CD4-positive, alpha-beta memory T cell (primary cell): ENCODE measurements around the gene CEP192. TPM values are rescaled to one million over a fixed set of nuclear protein-coding genes. Genes with fewer than 3 reads are reported as not detected.
A peak's percentile ranks its signal among the peaks of the same experiment; 100 is the strongest.
"Not testable (repeated sequence)": the region's sequence is repeated elsewhere in the genome, so short reads cannot be mapped to it uniquely, and the experiment has no call there.

ENCODE experiments used
- CTCF ChIA-PET: fragments of 350-600 bp; sonication (Branson Sonifier 250); formaldehyde crosslinking; loops from one replicate; lab custom pipeline; 2021; ENCODE audit warnings: inconsistent platforms; ENCODE audit not compliant: partially characterized antibody; lab: Charles Lee
- POLR2A ChIA-PET: fragments of 350-600 bp; sonication (Branson Sonifier 250); formaldehyde crosslinking; loops from one replicate; lab custom pipeline; 2021; ENCODE audit not compliant: partially characterized antibody; lab: Charles Lee
- DNase-seq, 5 donors: peaks; one replicate each; pipeline versions ENCODE4 v3.0.0 to v3.0.0-alpha.2; 2020 to 2022; ENCODE audit warnings: mixed read lengths in 1 of 5
- H3K27ac ChIP-seq: one replicate; pipeline ENCODE4 v1.7.0; 2013; ENCODE audit warnings: low read depth, low read length
- H3K27me3 ChIP-seq: 2 replicates; pipeline ENCODE4 v1.7.0; 2013; ENCODE audit warnings: mild to moderate bottlenecking, low read length, moderate library complexity; ENCODE audit not compliant: insufficient read depth
- H3K36me3 ChIP-seq: 2 replicates; pipeline ENCODE4 v1.7.0; 2013; ENCODE audit warnings: mild to moderate bottlenecking, low read length, moderate library complexity; ENCODE audit not compliant: insufficient read depth
- H3K4me1 ChIP-seq: 2 replicates; pipeline ENCODE4 v1.7.0; 2013; ENCODE audit warnings: mild to moderate bottlenecking, low read length, moderate library complexity; ENCODE audit not compliant: insufficient read depth
- H3K4me3 ChIP-seq, 2 donors: one replicate each; pipeline ENCODE4 v1.7.0; 2013; ENCODE audit warnings: low read length in 2 of 2, mild to moderate bottlenecking in 1 of 2
- H3K9me3 ChIP-seq, 2 donors: one replicate each; pipeline ENCODE4 v1.7.0; 2013; ENCODE audit warnings: low read length in 2 of 2, control low read depth in 1 of 2; ENCODE audit not compliant: control insufficient read depth in 1 of 2
- H3K27ac Mint-ChIP-seq, 7 donors: one replicate each; pipeline ENCODE4 v1.8.0; 2020 to 2021; ENCODE audit warnings: mixed read lengths in 7 of 7, mild to moderate bottlenecking in 6 of 7, inconsistent platforms in 3 of 7, moderate library complexity in 3 of 7
- H3K27me3 Mint-ChIP-seq, 2 donors: one replicate each; pipeline ENCODE4 v1.8.0; 2020 to 2021; ENCODE audit warnings: mixed read lengths in 2 of 2
- H3K36me3 Mint-ChIP-seq, 2 donors: one replicate each; pipeline ENCODE4 v1.8.0; 2020 to 2021; ENCODE audit warnings: mixed read lengths in 2 of 2, inconsistent platforms in 1 of 2, mild to moderate bottlenecking in 1 of 2
- H3K4me1 Mint-ChIP-seq, 4 donors: one replicate each; pipeline ENCODE4 v1.8.0; 2020 to 2021; ENCODE audit warnings: mixed read lengths in 4 of 4, mild to moderate bottlenecking in 1 of 4
- H3K4me3 Mint-ChIP-seq, 8 donors: one replicate each; pipeline ENCODE4 v1.8.0; 2020 to 2021; ENCODE audit warnings: mixed read lengths in 8 of 8, mild to moderate bottlenecking in 7 of 8, moderate library complexity in 6 of 8, inconsistent platforms in 3 of 8
- H3K9me3 Mint-ChIP-seq, 8 donors: one replicate each; pipeline ENCODE4 v1.8.0; 2020 to 2021; ENCODE audit warnings: mixed read lengths in 8 of 8, mild to moderate bottlenecking in 5 of 8, inconsistent platforms in 3 of 8, moderate library complexity in 1 of 8
- intact Hi-C: fragments of 100-400 bp; cut with micrococcal nuclease; formaldehyde crosslinking; loops from one replicate; pipeline ENCODE4 v1.15.1; 2023
- polyA plus RNA-seq, 2 donors: library from polyadenylated mRNA; unstranded; fragments of 300-500 nt; fragmentation: Illumina TruSeq; gene quantifications; one replicate each; pipeline ENCODE4 v1.2.3, GENCODE V29; 2021
- total RNA-seq, 2 experiments: library from RNA; stranded (reverse); gene quantifications; one replicate each; pipeline ENCODE4 v1.2.3, GENCODE V29; 2021

Gene CEP192
- total and polyA plus RNA-seq, 4 experiments from 2014 or later: 3.3 to 45.5 (median 26.1) TPM

GRCh38 chr18:13061630-13062189 lies 70.5 kb downstream of the CEP192 start:
- Histone ChIP-seq H3K36me3 (peaks cover 28% of the 10 kb centered on the region), H3K4me1 (peaks cover 3% of the 10 kb centered on the region), H3K9me3 (no peaks in the 10 kb centered on the region), H3K4me3 (no peak overlapping the region), H3K27me3 (no peaks in the 10 kb centered on the region), H3K27ac (no peak overlapping the region)
- peaks cover 16 to 30% (median 20%) of the 10 kb centered on the region in 4 donors for H3K4me1 Mint-ChIP-seq
- no peaks in the 10 kb centered on the region for H3K27me3 Mint-ChIP-seq
- H3K27ac Mint-ChIP-seq: peak overlapping the region in 2 of 7 donors; percentile 7 to 36
- intact Hi-C loops: no loop called here
- H3K9me3 Mint-ChIP-seq: no peaks in the 10 kb centered on the region
- DNase-seq: no peak
- ChIA-PET POLR2A (no interaction called here), CTCF (interaction anchor here (1.0 to 1.2 kb wide), 2 partner anchors 98 to 127 kb away, joined by 3 to 4 read pairs; no protein-coding TSS in a partner anchor)
- H3K4me3 Mint-ChIP-seq: no peak overlapping the region
- peaks cover 50 to 71% of the 10 kb centered on the region in 2 donors for H3K36me3 Mint-ChIP-seq

- peaks cover 60 to 72% of the 10 kb centered on the region in 2 donors for H3K36me3 Mint-ChIP-seq
- intact Hi-C loops: no loop called here
- peak overlapping the region; percentile 4 to 88 (median 64) for H3K27ac Mint-ChIP-seq
- no peak overlapping the region for H3K4me3 Mint-ChIP-seq
- H3K27me3 Mint-ChIP-seq: no peaks in the 10 kb centered on the region
- Histone ChIP-seq H3K36me3 (peaks cover 40% of the 10 kb centered on the region), H3K27me3 (no peaks in the 10 kb centered on the region), H3K4me1 (peaks cover 9% of the 10 kb centered on the region), H3K4me3 (no peak overlapping the region), H3K9me3 (no peaks in the 10 kb centered on the region), H3K27ac (no peak overlapping the region)
- ChIA-PET POLR2A (no interaction called here), CTCF (no interaction called here)
- DNase-seq: no peak
- no peaks in the 10 kb centered on the region for H3K9me3 Mint-ChIP-seq
- H3K4me1 Mint-ChIP-seq: peaks cover 18 to 30% (median 23%) of the 10 kb centered on the region in 4 donors
Observed at GRCh38 chr18:13067124-13067523, 76.0 kb downstream of the CEP192 start.

GRCh38 chr18:13067966-13068365 lies 76.8 kb downstream of the CEP192 start:
- Mint-ChIP-seq H3K4me3 (no peak overlapping the region), H3K27ac (peak overlapping the region in 1 of 7 donors; percentile 75), H3K9me3 (no peaks in the 10 kb centered on the region), H3K4me1 (peaks cover 16 to 27% (median 22%) of the 10 kb centered on the region in 4 donors), H3K27me3 (no peaks in the 10 kb centered on the region), H3K36me3 (peaks cover 65 to 74% of the 10 kb centered on the region in 2 donors)
- Histone ChIP-seq H3K36me3 (peaks cover 48% of the 10 kb centered on the region), H3K27ac (no peak overlapping the region), H3K9me3 (no peaks in the 10 kb centered on the region), H3K27me3 (no peaks in the 10 kb centered on the region), H3K4me3 (no peak overlapping the region), H3K4me1 (peaks cover 9% of the 10 kb centered on the region)
- CTCF ChIA-PET: no interaction called here
- intact Hi-C loops: no loop called here
- POLR2A ChIA-PET: interaction anchor here (0.6 kb wide), 1 partner anchor 10 kb away, joined by 3 read pairs; no protein-coding TSS in a partner anchor
- no peak for DNase-seq

GRCh38 chr18:13070460-13070859 lies 79.3 kb downstream of the CEP192 start:
- peaks cover 13 to 15% (median 14%) of the 10 kb centered on the region in 4 donors for H3K4me1 Mint-ChIP-seq
- no peaks in the 10 kb centered on the region for H3K27me3 ChIP-seq
- intact Hi-C loops: no loop called here
- no peak overlapping the region for H3K27ac ChIP-seq
- H3K36me3 Mint-ChIP-seq: peaks cover 68 to 85% of the 10 kb centered on the region in 2 donors
- ChIA-PET POLR2A (interaction anchor here (1.1 kb wide), 1 partner anchor 17 kb away, joined by 5 read pairs; no protein-coding TSS in a partner anchor), CTCF (no interaction called here)
- H3K9me3 Mint-ChIP-seq: no peaks in the 10 kb centered on the region
- H3K27ac Mint-ChIP-seq: peak overlapping the region in 3 of 7 donors; percentile 25 to 60 (median 48)
- no peaks in the 10 kb centered on the region for H3K9me3 ChIP-seq
- H3K36me3 ChIP-seq: peaks cover 63% of the 10 kb centered on the region
- no peak overlapping the region for H3K4me3 ChIP-seq
- DNase-seq: no peak
- H3K4me3 Mint-ChIP-seq: no peak overlapping the region
- peaks cover 9% of the 10 kb centered on the region for H3K4me1 ChIP-seq
- H3K27me3 Mint-ChIP-seq: no peaks in the 10 kb centered on the region

- Mint-ChIP-seq H3K36me3 (peaks cover 80 to 92% of the 10 kb centered on the region in 2 donors), H3K4me1 (peaks cover 2 to 11% (median 4%) of the 10 kb centered on the region in 4 donors), H3K27me3 (no peaks in the 10 kb centered on the region), H3K9me3 (peaks cover 3 to 35% (median 16%) of the 10 kb centered on the region in 8 donors), H3K4me3 (no peak overlapping the region), H3K27ac (no peak overlapping the region)
- Histone ChIP-seq H3K4me3 (no peak overlapping the region), H3K27ac (no peak overlapping the region), H3K27me3 (no peaks in the 10 kb centered on the region), H3K36me3 (peaks cover 25% of the 10 kb centered on the region), H3K9me3 (no peaks in the 10 kb centered on the region), H3K4me1 (no peaks in the 10 kb centered on the region)
- intact Hi-C loops: no loop called here
- POLR2A ChIA-PET: no interaction called here
- DNase-seq: no peak
- CTCF ChIA-PET: no interaction called here
Observed at GRCh38 chr18:13076886-13077285, 85.7 kb downstream of the CEP192 start.

- H3K36me3 ChIP-seq: peaks cover 20% of the 10 kb centered on the region
- Mint-ChIP-seq H3K27me3 (no peaks in the 10 kb centered on the region), H3K27ac (no peak overlapping the region), H3K4me1 (peaks cover 4 to 12% (median 6%) of the 10 kb centered on the region in 4 donors), H3K9me3 (peaks cover 3 to 41% (median 17%) of the 10 kb centered on the region in 8 donors), H3K36me3 (peaks cover 81 to 93% of the 10 kb centered on the region in 2 donors), H3K4me3 (no peak overlapping the region)
- no peak for DNase-seq
- POLR2A ChIA-PET: no interaction called here
- no peaks in the 10 kb centered on the region for H3K27me3 ChIP-seq
- no peak overlapping the region for H3K4me3 ChIP-seq
- no peak overlapping the region for H3K27ac ChIP-seq
- intact Hi-C loops: no loop called here
- no peaks in the 10 kb centered on the region for H3K9me3 ChIP-seq
- CTCF ChIA-PET: no interaction called here
- no peaks in the 10 kb centered on the region for H3K4me1 ChIP-seq
Observed at GRCh38 chr18:13077473-13077872, 86.3 kb downstream of the CEP192 start.

- H3K4me1 ChIP-seq, H3K9me3 ChIP-seq, H3K27me3 ChIP-seq, H3K4me3 Mint-ChIP-seq, CTCF ChIA-PET, POLR2A ChIA-PET, H3K27ac Mint-ChIP-seq, DNase-seq, H3K4me3 ChIP-seq, intact Hi-C loops, H3K27me3 Mint-ChIP-seq, H3K27ac ChIP-seq: not testable (repeated sequence)
- H3K36me3 ChIP-seq: peaks cover 15% of the 10 kb centered on the region
- H3K36me3 Mint-ChIP-seq: peaks cover 79 to 93% of the 10 kb centered on the region in 2 donors
- H3K4me1 Mint-ChIP-seq: peaks cover 5 to 15% (median 9%) of the 10 kb centered on the region in 4 donors
- H3K9me3 Mint-ChIP-seq: peaks cover 3 to 42% (median 17%) of the 10 kb centered on the region in 8 donors
Observed at GRCh38 chr18:13078065-13078464, 86.9 kb downstream of the CEP192 start.
